Measurements from ENCODE around the gene HDAC11.
"Not testable (repeated sequence)": the region's sequence is repeated elsewhere in the genome, so short reads cannot be mapped to it uniquely, and the experiment has no call there.

HDAC11 gene

GRCh38 chr3:13519006-13519791, 39.1 kb downstream of the HDAC11 start:
- in situ Hi-C loops (cut with MboI; ENCODE audit: low sequenced_read_pairs), result no loop called here

GRCh38 chr3:13520326-13520880, 40.3 kb downstream of the HDAC11 start:
- in situ Hi-C loops (cut with MboI; ENCODE audit: low sequenced_read_pairs), result no loop called here

GRCh38 chr3:13521309-13521708, 41.2 kb downstream of the HDAC11 start:
- in situ Hi-C loops (cut with MboI; ENCODE audit: low sequenced_read_pairs), result no loop called here

GRCh38 chr3:13521749-13522148, 41.6 kb downstream of the HDAC11 start:
- in situ Hi-C loops (cut with MboI; ENCODE audit: low sequenced_read_pairs), result not testable (repeated sequence)

- in situ Hi-C loops (cut with MboI; ENCODE audit: low sequenced_read_pairs), result no loop called here
Observed at GRCh38 chr3:13522236-13522635, 42.1 kb downstream of the HDAC11 start.

GRCh38 chr3:13524979-13525669, 45.0 kb downstream of the HDAC11 start:
- in situ Hi-C loops (cut with MboI; ENCODE audit: low sequenced_read_pairs), result no loop called here

GRCh38 chr3:13525827-13526625, 45.9 kb downstream of the HDAC11 start:
- in situ Hi-C loops (cut with MboI; ENCODE audit: low sequenced_read_pairs), result no loop called here

GRCh38 chr3:13526626-13526949, 46.5 kb downstream of the HDAC11 start:
- in situ Hi-C loops (cut with MboI; ENCODE audit: low sequenced_read_pairs), result no loop called here

- in situ Hi-C loops (cut with MboI; ENCODE audit: low sequenced_read_pairs), result no loop called here
Observed at GRCh38 chr3:13528217-13528867, 48.2 kb downstream of the HDAC11 start.

GRCh38 chr3:13529196-13530112, 49.3 kb downstream of the HDAC11 start:
- in situ Hi-C loops (cut with MboI; ENCODE audit: low sequenced_read_pairs), result no loop called here

GRCh38 chr3:13530241-13531009, 50.3 kb downstream of the HDAC11 start:
- in situ Hi-C loops (cut with MboI; ENCODE audit: low sequenced_read_pairs), result no loop called here

GRCh38 chr3:13532085-13532484, 52.0 kb downstream of the HDAC11 start:
- in situ Hi-C loops (cut with MboI; ENCODE audit: low sequenced_read_pairs), result no loop called here

GRCh38 chr3:13532631-13533030, 52.5 kb downstream of the HDAC11 start:
- in situ Hi-C loops (cut with MboI; ENCODE audit: low sequenced_read_pairs), result no loop called here

GRCh38 chr3:13533885-13534301, 53.8 kb downstream of the HDAC11 start:
- in situ Hi-C loops (cut with MboI; ENCODE audit: low sequenced_read_pairs), result no loop called here

- in situ Hi-C loops (cut with MboI; ENCODE audit: low sequenced_read_pairs), result no loop called here
Observed at GRCh38 chr3:13535526-13535875, 55.4 kb downstream of the HDAC11 start.

GRCh38 chr3:13535905-13536304, 55.8 kb downstream of the HDAC11 start:
- in situ Hi-C loops (cut with MboI; ENCODE audit: low sequenced_read_pairs), result no loop called here

- in situ Hi-C loops (cut with MboI; ENCODE audit: low sequenced_read_pairs), result no loop called here
Observed at GRCh38 chr3:13536432-13536831, 56.3 kb downstream of the HDAC11 start.

GRCh38 chr3:13536832-13537231, 56.7 kb downstream of the HDAC11 start:
- in situ Hi-C loops (cut with MboI; ENCODE audit: low sequenced_read_pairs), result no loop called here

- in situ Hi-C loops (cut with MboI; ENCODE audit: low sequenced_read_pairs), result no loop called here
Observed at GRCh38 chr3:13537244-13537908, 57.3 kb downstream of the HDAC11 start.

All from HL-60/S4 treated with retinoic acid at 250 ng/mL for 4 days and 3 days (cell line).